ENCODE data around the gene PTPRC. TPM values are rescaled to one million over a fixed set of nuclear protein-coding genes. Genes with fewer than 3 reads are reported as not detected.

The PTPRC gene
- total RNA-seq, 1 donor from 2014 or later = not detected

- DNase-seq (ENCODE audit: low read depth, low spot score) = no peak
- H3K27ac Mint-ChIP-seq (ENCODE audit: unreplicated experiment) = no peak overlapping the region
- no peaks in the 10 kb centered on the region for H3K27me3 Mint-ChIP-seq (ENCODE audit: low read depth)
- peaks cover 3% of the 10 kb centered on the region for H3K9me3 Mint-ChIP-seq
- no peak for TF ChIP-seq CTCF (conservative IDR thresholded peaks at IDR 0.05)
- no peaks in the 10 kb centered on the region for H3K36me3 Mint-ChIP-seq (ENCODE audit: low read depth)
- no peaks in the 10 kb centered on the region for H3K4me1 Mint-ChIP-seq
- no peak overlapping the region for H3K4me3 Mint-ChIP-seq
Observed at GRCh38 chr1:198653808-198654413, 15.1 kb downstream of the PTPRC start.

DNA sequence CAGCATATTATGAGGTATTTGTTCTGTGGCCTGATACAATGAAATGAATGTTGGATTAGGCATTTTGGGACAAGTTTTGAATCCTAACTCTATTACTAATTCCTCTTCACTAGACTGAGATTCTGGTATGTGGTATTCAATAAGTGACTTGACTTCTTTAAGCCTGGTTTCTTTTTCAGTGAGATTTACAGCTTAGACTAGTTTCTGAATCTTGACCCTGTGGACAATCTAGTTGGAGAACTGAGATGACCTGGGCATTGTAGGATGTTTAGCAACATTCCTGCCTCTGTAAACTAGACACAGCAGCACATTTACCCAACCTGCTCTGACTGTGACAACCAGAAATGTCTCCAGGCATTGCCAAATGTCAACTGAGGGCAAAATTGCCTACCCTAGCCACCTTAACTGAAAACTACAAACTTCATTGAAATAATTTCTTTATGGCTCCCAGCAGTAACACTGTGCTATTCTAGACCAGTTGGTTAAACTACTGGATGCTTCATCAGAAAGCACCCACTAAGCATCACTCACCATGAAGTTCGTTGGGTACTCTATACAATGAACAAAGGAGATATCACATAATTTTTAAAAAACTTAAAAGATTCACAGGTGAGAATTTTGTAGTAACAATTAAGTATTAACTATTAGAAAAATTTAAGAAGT, 16.8 kb downstream of the PTPRC start:
- DNase-seq (ENCODE audit: low read depth, low spot score) = no peak
- no peaks in the 10 kb centered on the region for H3K36me3 Mint-ChIP-seq (ENCODE audit: low read depth)
- H3K27ac Mint-ChIP-seq (ENCODE audit: unreplicated experiment) = no peak overlapping the region
- H3K27me3 Mint-ChIP-seq (ENCODE audit: low read depth) = no peaks in the 10 kb centered on the region
- TF ChIP-seq CTCF (conservative IDR thresholded peaks at IDR 0.05) = no peak
- no peak overlapping the region for H3K4me3 Mint-ChIP-seq
- H3K4me1 Mint-ChIP-seq = no peaks in the 10 kb centered on the region
- H3K9me3 Mint-ChIP-seq = no peaks in the 10 kb centered on the region

GRCh38 chr1:198656500-198656932, 17.7 kb downstream of the PTPRC start:
- H3K27me3 Mint-ChIP-seq (ENCODE audit: low read depth) = no peaks in the 10 kb centered on the region
- H3K9me3 Mint-ChIP-seq = no peaks in the 10 kb centered on the region
- TF ChIP-seq CTCF (conservative IDR thresholded peaks at IDR 0.05) = no peak
- no peak overlapping the region for H3K4me3 Mint-ChIP-seq
- no peaks in the 10 kb centered on the region for H3K36me3 Mint-ChIP-seq (ENCODE audit: low read depth)
- no peak for DNase-seq (ENCODE audit: low read depth, low spot score)
- no peaks in the 10 kb centered on the region for H3K4me1 Mint-ChIP-seq
- H3K27ac Mint-ChIP-seq (ENCODE audit: unreplicated experiment) = no peak overlapping the region

- Mint-ChIP-seq H3K4me3 (no peak overlapping the region), H3K27ac (ENCODE audit: unreplicated experiment) (no peak overlapping the region), H3K9me3 (no peaks in the 10 kb centered on the region), H3K36me3 (ENCODE audit: low read depth) (no peaks in the 10 kb centered on the region), H3K4me1 (no peaks in the 10 kb centered on the region), H3K27me3 (ENCODE audit: low read depth) (no peaks in the 10 kb centered on the region)
- TF ChIP-seq CTCF (conservative IDR thresholded peaks at IDR 0.05) = no peak
- DNase-seq (ENCODE audit: low read depth, low spot score) = no peak
Observed at GRCh38 chr1:198657550-198658064, 18.8 kb downstream of the PTPRC start.

GRCh38 chr1:198660341-198661261, 21.8 kb downstream of the PTPRC start:
- no peak for TF ChIP-seq CTCF (conservative IDR thresholded peaks at IDR 0.05)
- H3K4me3 Mint-ChIP-seq = no peak overlapping the region
- H3K27ac Mint-ChIP-seq (ENCODE audit: unreplicated experiment) = no peak overlapping the region
- no peaks in the 10 kb centered on the region for H3K27me3 Mint-ChIP-seq (ENCODE audit: low read depth)
- H3K9me3 Mint-ChIP-seq = peaks cover 6% of the 10 kb centered on the region
- no peaks in the 10 kb centered on the region for H3K4me1 Mint-ChIP-seq
- no peak for DNase-seq (ENCODE audit: low read depth, low spot score)
- H3K36me3 Mint-ChIP-seq (ENCODE audit: low read depth) = no peaks in the 10 kb centered on the region
